HepG2 (cell line): ENCODE measurements around the gene RAPGEF6. TPM values are rescaled to one million over a fixed set of nuclear protein-coding genes. Genes with fewer than 3 reads are reported as not detected.

Source experiments
- ARHGAP35 ChIP-seq: sonication (generic); formaldehyde crosslinking; IDR thresholded peaks from 2 replicates; pipeline ENCODE4 v1.9.0; 2022; ENCODE audit warnings: mild to moderate bottlenecking, inconsistent platforms, moderate library complexity, missing genetic modification reagents, borderline replicate concordance
- CBFB ChIP-seq: sonication (generic); formaldehyde crosslinking; IDR thresholded peaks from 2 replicates; pipeline ENCODE4 v1.4.0; 2020; ENCODE audit warnings: missing genetic modification reagents
- CEBPB ChIP-seq: IDR thresholded peaks from 2 replicates; pipeline ENCODE4 v1.6.1; 2011; ENCODE audit warnings: low read depth, low read length, improper control_type of control experiment, borderline replicate concordance
- DPF2 ChIP-seq: sonication (generic); formaldehyde crosslinking; IDR thresholded peaks from 2 replicates; pipeline ENCODE4 v1.4.0; 2020; ENCODE audit warnings: mild to moderate bottlenecking, low read depth, missing genetic modification reagents, borderline replicate concordance
- FOXK1 ChIP-seq: sonication (generic); formaldehyde crosslinking; IDR thresholded peaks from 2 replicates; pipeline ENCODE4 v1.4.0; 2020; ENCODE audit warnings: low read depth, missing genetic modification reagents, borderline replicate concordance
- FOXP1 ChIP-seq, 2 experiments: fragments of 450-650 bp in 1 of 2; IDR thresholded peaks; 2 replicates each; pipeline ENCODE4 v1.6.1; 2017 to 2018; ENCODE audit warnings: antibody characterized with exemption in 1 of 2
- HNRNPH1 ChIP-seq: fragments of 200-400 bp; formaldehyde crosslinking; optimal IDR thresholded peaks from 2 replicates; pipeline ENCODE3; 2017; ENCODE audit warnings: mild to moderate bottlenecking, low read depth, low read length
- IRX3 ChIP-seq: sonication (generic); formaldehyde crosslinking; IDR thresholded peaks from 2 replicates; pipeline ENCODE4 v1.8.1; 2023; ENCODE audit warnings: mild to moderate bottlenecking, low read depth, missing genetic modification reagents, borderline replicate concordance
- JARID2 ChIP-seq: sonication (generic); formaldehyde crosslinking; IDR thresholded peaks from 2 replicates; pipeline ENCODE4 v1.8.1; 2023; ENCODE audit warnings: missing genetic modification reagents, inconsistent platforms; ENCODE audit not compliant: insufficient replicate concordance
- JUN ChIP-seq: sonication (generic); formaldehyde crosslinking; IDR thresholded peaks from 2 replicates; pipeline ENCODE4 v1.4.0; 2020; ENCODE audit warnings: mild to moderate bottlenecking, missing genetic modification reagents
- KAT7 ChIP-seq: IDR thresholded peaks from 2 replicates; pipeline ENCODE4 v1.6.1; 2018; ENCODE audit warnings: borderline replicate concordance, missing compliant biosample characterization
- MTF1 ChIP-seq: sonication (generic); formaldehyde crosslinking; IDR thresholded peaks from 2 replicates; pipeline ENCODE4 v1.5.0; 2020; ENCODE audit warnings: missing genetic modification reagents
- NR2F1 ChIP-seq, 2 experiments: fragments of 450-650 bp in 1 of 2; formaldehyde crosslinking in 1 of 2; IDR thresholded peaks; 2 replicates each; pipeline versions ENCODE4 v1.5.0 to v1.6.1; 2016 to 2020; ENCODE audit warnings: mild to moderate bottlenecking in 1 of 2, missing compliant biosample characterization in 1 of 2, missing genetic modification reagents in 1 of 2, moderate library complexity in 1 of 2
- PPARG ChIP-seq: conservative IDR thresholded peaks from 2 replicates; pipeline ENCODE4 v1.6.1; 2016; ENCODE audit warnings: missing biosample characterization, missing genetic modification reagents
- RBM22 ChIP-seq: fragments of 200-400 bp; formaldehyde crosslinking; optimal IDR thresholded peaks from 2 replicates; pipeline ENCODE3; 2017; ENCODE audit warnings: mild to moderate bottlenecking, low read length, moderate library complexity
- RFX3 ChIP-seq: IDR thresholded peaks from 2 replicates; pipeline ENCODE4 v1.6.1; 2016; ENCODE audit warnings: missing biosample characterization, missing genetic modification reagents
- SMAD9 ChIP-seq: sonication (generic); formaldehyde crosslinking; IDR thresholded peaks from 2 replicates; pipeline ENCODE4 v1.5.1; 2020; ENCODE audit warnings: mild to moderate bottlenecking, missing genetic modification reagents
- ZKSCAN5 ChIP-seq: sonication (generic); formaldehyde crosslinking; IDR thresholded peaks from 2 replicates; pipeline ENCODE4 v1.5.1; 2020; ENCODE audit warnings: mild to moderate bottlenecking, missing genetic modification reagents
- ZNF101 ChIP-seq: sonication (generic); formaldehyde crosslinking; IDR thresholded peaks from 2 replicates; pipeline ENCODE4 v1.4.0; 2020; ENCODE audit warnings: mild to moderate bottlenecking, low read depth, missing genetic modification reagents, borderline replicate concordance
- ZNF382 ChIP-seq: sonication (generic); formaldehyde crosslinking; IDR thresholded peaks from 2 replicates; pipeline ENCODE4 v1.5.0; 2020; ENCODE audit warnings: missing genetic modification reagents, mild to moderate bottlenecking, borderline replicate concordance
- ZNF383 ChIP-seq: sonication (generic); formaldehyde crosslinking; IDR thresholded peaks from 2 replicates; pipeline ENCODE4 v1.4.0; 2020; ENCODE audit warnings: missing genetic modification reagents, mild to moderate bottlenecking, borderline replicate concordance
- ZNF75D ChIP-seq: sonication (generic); formaldehyde crosslinking; IDR thresholded peaks from 2 replicates; pipeline ENCODE4 v1.8.1; 2023; ENCODE audit warnings: missing genetic modification reagents, mild to moderate bottlenecking, borderline replicate concordance
- ZNF841 ChIP-seq: sonication (generic); formaldehyde crosslinking; IDR thresholded peaks from 2 replicates; pipeline ENCODE4 v1.8.1; 2023; ENCODE audit warnings: missing genetic modification reagents, borderline replicate concordance
- polyA plus RNA-seq, 8 experiments: library from polyadenylated mRNA; depleted of rRNA in 3 of 8; stranded (reverse) in 7 of 8; unstranded in 1 of 8; fragments of >200 nt; fragmentation: Illumina TruSeq in 4 of 8; extraction: Trizol in 4 of 8; gene quantifications; 2 replicates each; pipeline versions ENCODE4 v1.2.1 to v1.2.3, GENCODE V29; 2011 to 2016; ENCODE audit warnings: low read depth in 4 of 8, missing spikeins in 1 of 8, mixed read lengths in 1 of 8; ENCODE audit not compliant: insufficient read depth in 1 of 8
- total RNA-seq, 5 experiments: library from RNA; depleted of rRNA; stranded (reverse); fragments of >200 nt; fragmentation: Illumina TruSeq; extraction: Trizol; gene quantifications; 2 replicates each; pipeline ENCODE4 v1.2.3, GENCODE V29; 2016; ENCODE audit warnings: low read depth in 1 of 5
- TF ChIP-seq, protein P1 (sequence below): sonication (generic); formaldehyde crosslinking; IDR thresholded peaks from 2 replicates; pipeline ENCODE4 v1.5.0; 2020; ENCODE audit warnings: missing genetic modification reagents
- TF ChIP-seq, protein P2 (sequence below): sonication (generic); formaldehyde crosslinking; IDR thresholded peaks from 2 replicates; pipeline ENCODE4 v1.5.0; 2020; ENCODE audit warnings: mild to moderate bottlenecking, low read depth, missing genetic modification reagents, borderline replicate concordance
- TF ChIP-seq, protein P3 (sequence below): sonication (generic); formaldehyde crosslinking; IDR thresholded peaks from 2 replicates; pipeline ENCODE4 v1.8.0; 2023; ENCODE audit warnings: mild to moderate bottlenecking, missing genetic modification reagents

The RAPGEF6 gene
- total and polyA plus RNA-seq, 2 of the 13 experiments (the other 11 are each of a cell fraction or from before 2014, with no cell fraction given) = 7.7 to 24.6 TPM

DNA sequence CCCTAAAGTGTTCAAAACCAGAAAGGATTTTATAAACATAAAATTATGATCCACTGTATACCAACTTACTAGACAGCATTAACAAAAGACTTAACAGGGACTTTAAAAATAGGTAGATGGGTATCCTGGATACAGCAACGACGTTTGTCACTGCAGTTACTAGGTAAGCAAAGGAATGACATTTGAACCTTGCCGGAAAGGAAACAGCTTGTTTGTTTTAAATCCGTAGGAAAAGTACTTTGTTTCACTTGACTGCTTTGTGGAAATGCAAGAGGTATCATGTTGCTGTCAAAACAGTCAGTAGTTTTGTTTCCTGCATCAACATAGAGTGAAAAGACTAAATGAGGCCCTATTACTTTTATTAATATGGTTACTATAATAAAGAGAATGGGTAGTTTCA, 248.2 kb downstream of the RAPGEF6 start (continued):
- TF ChIP-seq RFX3 (CRISPR knock-in tag) (peak; percentile 62), KAT7 (CRISPR knock-in tag) (0 out of 2 replicates have a peak, but pooled peaks have one; percentile 25), ZNF75D (no peak), JARID2 (no peak), NR2F1 (CRISPR knock-in tag; IDR thresholded peaks at IDR 0.05) (peak; percentile 29 to 65; a peak in 2 of 4 replicates), IRX3 (CRISPR knock-in tag) (no peak), MTF1 (CRISPR knock-in tag) (no peak), FOXK1 (CRISPR knock-in tag) (peak; percentile 64; the same call in 1 of the 2 replicates), ZNF841 (no peak), ARHGAP35 (CRISPR knock-in tag) (no peak), ZKSCAN5 (no peak), SMAD9 (CRISPR knock-in tag) (no peak), ZNF382 (CRISPR knock-in tag) (no peak), ZNF101 (CRISPR knock-in tag) (no peak), CEBPB (no peak), HNRNPH1 (no peak), ZNF383 (no peak), PPARG (CRISPR knock-in tag) (peak; percentile 61), JUN (CRISPR knock-in tag) (no peak), FOXP1 (IDR thresholded peaks at IDR 0.05) (no peak), FOXP1 (CRISPR knock-in tag; IDR thresholded peaks at IDR 0.05) (peak; percentile 78; the same call in 1 of the 2 replicates), RBM22 (no peak), DPF2 (CRISPR knock-in tag) (peak; percentile 67; the same call in 1 of the 2 replicates), CBFB (CRISPR knock-in tag) (no peak)
- TF ChIP-seq, protein P1, sequence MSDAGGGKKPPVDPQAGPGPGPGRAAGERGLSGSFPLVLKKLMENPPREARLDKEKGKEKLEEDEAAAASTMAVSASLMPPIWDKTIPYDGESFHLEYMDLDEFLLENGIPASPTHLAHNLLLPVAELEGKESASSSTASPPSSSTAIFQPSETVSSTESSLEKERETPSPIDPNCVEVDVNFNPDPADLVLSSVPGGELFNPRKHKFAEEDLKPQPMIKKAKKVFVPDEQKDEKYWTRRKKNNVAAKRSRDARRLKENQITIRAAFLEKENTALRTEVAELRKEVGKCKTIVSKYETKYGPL (CRISPR knock-in tag) = no peak
- TF ChIP-seq, protein P2, sequence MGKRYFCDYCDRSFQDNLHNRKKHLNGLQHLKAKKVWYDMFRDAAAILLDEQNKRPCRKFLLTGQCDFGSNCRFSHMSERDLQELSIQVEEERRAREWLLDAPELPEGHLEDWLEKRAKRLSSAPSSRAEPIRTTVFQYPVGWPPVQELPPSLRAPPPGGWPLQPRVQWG (CRISPR knock-in tag) = no peak
- TF ChIP-seq, protein P3, sequence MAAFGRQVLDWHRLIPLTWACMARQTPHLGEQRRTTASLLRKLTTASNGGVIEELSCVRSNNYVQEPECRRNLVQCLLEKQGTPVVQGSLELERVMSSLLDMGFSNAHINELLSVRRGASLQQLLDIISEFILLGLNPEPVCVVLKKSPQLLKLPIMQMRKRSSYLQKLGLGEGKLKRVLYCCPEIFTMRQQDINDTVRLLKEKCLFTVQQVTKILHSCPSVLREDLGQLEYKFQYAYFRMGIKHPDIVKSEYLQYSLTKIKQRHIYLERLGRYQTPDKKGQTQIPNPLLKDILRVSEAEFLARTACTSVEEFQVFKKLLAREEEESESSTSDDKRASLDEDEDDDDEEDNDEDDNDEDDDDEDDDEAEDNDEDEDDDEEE (CRISPR knock-in tag) = no peak
